HG03575 (cell line): ENCODE data around the gene RAVER2.

ENCODE experiments used
- ATAC-seq: cut with Tn5 transposase; IDR thresholded peaks from one replicate; pipeline ENCODE4 v1.9.1; 2021; ENCODE audit not compliant: unreplicated experiment, insufficient number of reproducible peaks, low FRiP score; ENCODE audit errors: extremely low read depth

Gene RAVER2

DNA sequence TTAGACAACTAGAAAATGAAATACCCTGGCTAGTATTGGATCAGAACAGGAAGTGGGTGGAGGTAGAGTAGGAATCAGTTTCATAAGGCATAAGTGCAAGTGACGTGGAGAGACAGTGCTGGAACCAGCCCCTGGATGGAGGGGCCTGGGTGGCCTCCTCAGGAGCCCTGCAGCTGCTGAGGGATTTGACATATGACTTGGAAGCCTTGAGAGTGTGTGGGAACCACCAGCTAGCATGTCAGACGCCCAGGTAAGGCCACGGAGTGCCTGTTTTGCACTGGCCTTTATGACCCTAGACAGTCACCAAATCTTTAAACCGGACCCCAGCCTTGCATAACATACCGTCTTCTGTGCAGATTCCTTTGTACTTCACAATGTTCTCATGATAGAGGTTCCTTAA lies 94.4 kb downstream of the RAVER2 start:
- no peak for ATAC-seq

- ATAC-seq, result no peak
These were observed 95.0 kb downstream of the RAVER2 start for GRCh38 chr1:64839732-64840405.

DNA sequence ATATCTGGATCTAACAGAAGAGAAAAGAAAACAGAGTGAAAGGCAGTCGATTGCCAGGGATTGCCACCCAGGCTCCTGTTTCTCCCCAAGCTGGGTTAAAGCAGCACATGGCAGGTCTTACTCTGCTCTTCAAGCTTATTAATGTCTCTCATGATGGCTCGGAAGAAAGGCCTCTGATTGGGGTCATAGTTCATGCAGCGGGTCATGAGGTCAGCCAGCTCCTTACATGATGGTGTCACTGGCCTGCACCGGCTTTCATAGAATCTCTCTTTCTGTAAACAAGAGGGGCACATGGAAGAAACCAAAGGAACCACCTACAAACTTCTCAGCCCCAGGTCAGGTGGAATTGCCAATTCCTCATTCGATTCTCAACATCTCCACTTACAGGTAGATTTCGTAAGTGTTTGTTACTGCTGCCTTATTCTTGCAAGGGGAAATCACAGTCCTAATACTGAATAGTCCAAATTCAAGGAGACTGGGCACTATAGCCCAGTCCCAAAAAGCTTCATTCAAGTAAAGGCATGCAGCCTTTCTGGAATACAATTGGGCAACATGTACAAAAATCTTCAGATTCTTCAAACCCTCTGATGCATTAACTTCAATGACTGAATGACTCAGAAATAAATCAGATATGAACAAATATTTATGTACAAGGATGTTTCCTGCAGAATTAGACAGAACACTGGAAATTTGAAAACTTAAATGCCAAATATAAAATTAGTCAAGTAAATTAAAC lies 96.6 kb downstream of the RAVER2 start:
- no peak for ATAC-seq

DNA sequence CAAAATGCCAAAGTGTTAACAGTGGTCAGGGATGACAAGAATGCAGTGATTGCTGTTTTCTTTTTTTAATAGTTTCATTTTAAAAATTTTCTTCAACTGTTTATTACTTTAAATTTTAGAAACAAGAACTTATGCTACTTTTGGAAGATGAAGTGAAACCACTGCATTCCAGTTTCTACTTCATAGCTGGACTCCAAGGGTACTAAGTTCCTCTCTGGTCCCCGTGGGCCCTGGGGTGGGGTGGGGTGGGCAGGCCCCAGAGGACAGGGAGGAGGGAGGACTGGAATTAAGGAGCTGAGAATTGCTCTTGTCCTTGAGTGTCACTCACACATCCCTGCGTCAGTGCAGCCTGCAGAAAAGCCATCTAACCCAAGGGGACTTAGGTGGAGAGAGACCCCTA lies 97.3 kb downstream of the RAVER2 start:
- no peak for ATAC-seq

GRCh38 chr1:64843675-64844074 lies 98.8 kb downstream of the RAVER2 start:
- ATAC-seq, result no peak

- no peak for ATAC-seq
These were observed 99.3 kb downstream of the RAVER2 start for GRCh38 chr1:64844175-64844574.

GRCh38 chr1:64844609-64845008 lies 99.7 kb downstream of the RAVER2 start:
- no peak for ATAC-seq

- no peak for ATAC-seq
These were observed 101.1 kb downstream of the RAVER2 start for GRCh38 chr1:64845831-64846425.

DNA sequence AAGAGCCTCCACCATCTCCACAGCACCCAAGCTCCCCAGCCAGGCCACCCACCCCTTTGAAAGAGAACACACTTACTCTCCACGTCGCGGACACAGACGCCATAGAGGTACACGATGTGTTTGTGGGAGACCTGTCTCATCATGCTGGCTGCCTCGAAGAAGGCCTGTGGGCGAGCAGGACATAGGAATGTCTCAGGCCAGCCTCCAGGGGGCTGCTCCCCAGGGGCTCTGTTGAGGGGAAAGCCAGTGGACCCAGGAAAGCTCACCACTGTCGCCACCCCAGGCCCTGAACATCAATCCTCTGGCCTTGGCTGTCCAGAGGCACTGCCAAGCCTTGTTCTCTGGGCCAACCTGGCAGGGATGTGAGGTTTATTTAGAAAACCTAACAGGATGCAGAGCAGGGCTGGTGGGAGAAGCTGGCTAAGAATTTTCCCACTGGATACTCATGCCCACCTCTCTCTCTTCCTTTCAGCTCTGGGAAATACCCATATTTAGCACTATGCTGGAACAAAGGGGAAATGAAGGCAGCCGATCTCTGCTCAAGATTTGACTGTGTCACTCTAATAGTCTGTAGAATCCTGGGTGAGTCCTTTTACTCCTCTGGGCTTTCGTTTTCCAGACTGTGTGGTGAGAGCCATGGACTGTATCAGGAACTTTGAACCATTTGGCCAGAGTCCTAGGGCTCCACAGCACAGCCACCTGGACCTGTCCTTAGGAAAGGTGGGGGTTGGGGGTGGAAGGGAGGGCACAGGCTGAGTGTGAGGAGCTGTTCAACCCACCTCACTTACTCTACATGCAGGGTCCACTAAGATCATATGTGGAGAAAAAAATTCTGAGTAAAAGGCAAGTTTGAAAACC lies 101.9 kb downstream of the RAVER2 start:
- no peak for ATAC-seq

GRCh38 chr1:64847666-64848065 lies 102.8 kb downstream of the RAVER2 start:
- ATAC-seq, result no peak

DNA sequence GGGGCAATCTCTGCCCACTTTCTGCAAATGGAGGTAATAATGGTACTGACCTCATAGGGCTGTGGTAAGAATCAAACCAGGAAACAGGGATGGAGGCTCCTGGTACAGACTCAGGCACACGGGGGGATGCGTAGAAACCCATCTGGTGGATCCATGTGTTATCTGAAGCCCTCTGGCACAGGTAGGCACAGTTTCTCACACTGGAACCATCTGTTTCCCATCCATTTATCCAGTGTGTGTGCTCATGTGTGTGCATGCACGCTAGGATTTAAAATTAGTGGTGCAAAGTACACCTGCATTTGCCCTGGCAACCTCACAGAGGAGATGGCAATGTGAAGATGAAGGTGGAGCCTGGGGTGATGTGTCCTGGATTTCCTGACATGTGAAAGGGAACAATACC lies 103.3 kb downstream of the RAVER2 start:
- no peak for ATAC-seq

DNA sequence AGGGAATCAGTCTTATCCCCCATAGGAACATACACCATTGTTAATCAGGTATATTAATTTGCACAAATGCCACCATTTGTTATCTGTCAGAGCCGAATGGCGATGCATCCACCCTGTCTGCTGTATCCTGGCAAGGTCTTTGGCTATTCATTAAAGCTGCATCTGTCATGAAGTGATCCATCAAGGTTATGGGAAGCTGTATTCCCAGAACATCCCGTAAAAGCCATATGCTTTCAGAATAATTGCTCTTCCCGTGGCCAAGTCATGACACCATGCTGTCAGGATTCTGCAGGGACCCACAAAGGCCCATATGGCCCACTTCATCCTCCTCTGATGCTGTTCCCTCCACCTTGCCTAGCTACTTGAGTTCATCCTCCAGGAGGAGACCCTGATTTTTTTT lies 103.9 kb downstream of the RAVER2 start:
- no peak for ATAC-seq

DNA sequence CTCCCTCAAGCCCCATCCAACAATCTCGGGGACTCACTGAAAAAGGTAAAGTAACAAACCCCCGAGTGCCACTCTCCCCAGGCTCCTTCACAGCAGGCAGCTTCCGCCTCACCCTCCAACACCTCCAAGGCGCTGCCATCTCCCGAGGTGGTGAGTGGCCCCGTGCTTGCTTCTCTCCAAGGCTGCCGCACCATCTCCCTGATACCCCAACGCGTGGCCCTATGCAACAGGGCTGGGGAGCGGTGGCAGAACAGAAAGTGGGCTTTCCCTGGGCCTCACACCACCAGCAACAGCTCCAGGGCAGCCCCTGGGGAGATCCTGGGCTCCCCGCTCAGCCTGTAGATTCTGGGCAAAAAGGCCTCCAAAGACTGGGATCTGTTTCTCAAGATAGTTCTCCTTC lies 105.1 kb downstream of the RAVER2 start:
- ATAC-seq, result no peak

DNA sequence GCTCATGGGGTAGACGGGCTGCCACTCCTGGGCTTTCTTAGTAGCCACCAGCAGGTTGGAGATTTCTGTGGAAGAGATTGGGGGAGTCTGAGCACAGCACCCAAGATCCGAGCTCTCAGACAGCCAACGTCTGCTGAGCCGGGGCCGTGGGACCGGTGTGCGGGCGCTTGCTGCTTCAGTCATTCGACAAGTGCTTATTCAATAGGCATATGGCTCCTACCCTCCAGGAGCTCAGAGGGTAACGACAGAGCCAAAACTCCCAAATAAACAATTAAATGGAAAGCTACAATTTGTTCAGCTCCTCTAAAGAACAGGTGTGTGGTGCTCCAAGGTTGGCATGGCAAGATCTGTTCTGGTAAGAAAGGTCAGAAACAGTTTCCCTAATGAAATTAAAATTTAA lies 106.0 kb downstream of the RAVER2 start:
- ATAC-seq, result no peak

- no peak for ATAC-seq
These were observed 106.8 kb downstream of the RAVER2 start for GRCh38 chr1:64851664-64852063.

- no peak for ATAC-seq
These were observed 109.8 kb downstream of the RAVER2 start for GRCh38 chr1:64854674-64855073.

DNA sequence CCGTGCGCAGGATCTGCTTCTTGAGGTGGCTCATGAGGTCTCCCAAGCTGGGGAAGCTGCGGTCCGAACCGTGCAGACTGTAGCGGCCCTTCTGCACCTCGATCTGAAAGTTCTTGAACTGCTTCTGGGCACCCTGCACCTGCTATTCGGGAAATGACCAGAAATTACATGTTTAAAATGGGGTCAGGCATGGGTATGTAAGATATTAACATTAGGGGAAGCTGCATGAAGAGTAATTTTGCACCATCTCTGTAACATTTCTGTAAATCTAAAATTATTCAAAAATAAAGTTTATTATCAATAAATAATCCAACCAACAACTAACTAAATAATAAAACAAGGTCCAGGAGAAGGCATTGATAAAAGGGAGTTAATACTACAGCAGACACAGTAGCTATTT lies 110.7 kb downstream of the RAVER2 start:
- no peak for ATAC-seq

DNA sequence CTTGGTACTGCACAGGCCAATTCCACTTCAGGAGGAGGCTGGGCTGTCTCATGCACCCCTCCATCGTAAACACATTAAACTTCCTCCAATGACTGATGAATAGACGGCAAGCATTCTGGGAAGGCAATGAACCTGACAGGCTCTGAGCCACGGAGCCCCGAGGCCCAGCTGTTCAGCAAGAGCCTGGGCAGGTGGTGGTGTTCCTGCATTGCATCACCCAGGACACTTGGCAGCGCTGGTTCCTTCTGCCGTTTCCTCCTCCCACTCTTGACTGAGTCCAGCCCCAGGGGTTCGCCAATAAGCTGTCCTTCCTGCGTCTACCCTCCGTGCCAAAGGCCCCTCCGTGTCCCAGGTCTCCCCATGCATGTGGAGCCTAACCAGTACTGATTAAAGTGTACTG lies 111.7 kb downstream of the RAVER2 start:
- no peak for ATAC-seq

- no peak for ATAC-seq
These were observed 112.5 kb downstream of the RAVER2 start for GRCh38 chr1:64857347-64857746.

DNA sequence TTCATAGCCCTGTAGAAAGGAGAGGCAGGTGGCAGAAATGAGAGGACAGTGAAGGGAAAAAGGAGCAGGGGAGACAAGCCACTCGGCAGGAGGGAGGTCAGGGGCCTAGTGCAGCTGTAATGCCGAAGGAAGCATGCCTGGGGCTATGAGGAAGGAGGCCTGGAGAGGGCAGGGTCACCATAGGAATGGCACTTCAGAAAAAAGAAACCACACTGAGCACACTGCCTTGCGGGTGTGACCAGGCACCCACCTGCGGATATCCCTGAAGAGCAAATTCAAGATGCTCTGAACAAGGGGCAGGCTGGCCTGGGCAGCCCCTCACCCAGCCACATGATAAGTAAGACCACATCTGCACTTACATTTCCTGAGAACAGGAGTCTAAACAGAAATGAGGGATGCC lies 116.7 kb downstream of the RAVER2 start:
- no peak for ATAC-seq
